HG03354 (cell line): Measurements from ENCODE around the gene SLC22A31.

Experiments used
- ATAC-seq: cut with Tn5 transposase; IDR thresholded peaks from one replicate; pipeline ENCODE4 v1.9.1; 2021; ENCODE audit warnings: mild to moderate bottlenecking; ENCODE audit not compliant: unreplicated experiment, poor library complexity, severe bottlenecking

The SLC22A31 gene

DNA sequence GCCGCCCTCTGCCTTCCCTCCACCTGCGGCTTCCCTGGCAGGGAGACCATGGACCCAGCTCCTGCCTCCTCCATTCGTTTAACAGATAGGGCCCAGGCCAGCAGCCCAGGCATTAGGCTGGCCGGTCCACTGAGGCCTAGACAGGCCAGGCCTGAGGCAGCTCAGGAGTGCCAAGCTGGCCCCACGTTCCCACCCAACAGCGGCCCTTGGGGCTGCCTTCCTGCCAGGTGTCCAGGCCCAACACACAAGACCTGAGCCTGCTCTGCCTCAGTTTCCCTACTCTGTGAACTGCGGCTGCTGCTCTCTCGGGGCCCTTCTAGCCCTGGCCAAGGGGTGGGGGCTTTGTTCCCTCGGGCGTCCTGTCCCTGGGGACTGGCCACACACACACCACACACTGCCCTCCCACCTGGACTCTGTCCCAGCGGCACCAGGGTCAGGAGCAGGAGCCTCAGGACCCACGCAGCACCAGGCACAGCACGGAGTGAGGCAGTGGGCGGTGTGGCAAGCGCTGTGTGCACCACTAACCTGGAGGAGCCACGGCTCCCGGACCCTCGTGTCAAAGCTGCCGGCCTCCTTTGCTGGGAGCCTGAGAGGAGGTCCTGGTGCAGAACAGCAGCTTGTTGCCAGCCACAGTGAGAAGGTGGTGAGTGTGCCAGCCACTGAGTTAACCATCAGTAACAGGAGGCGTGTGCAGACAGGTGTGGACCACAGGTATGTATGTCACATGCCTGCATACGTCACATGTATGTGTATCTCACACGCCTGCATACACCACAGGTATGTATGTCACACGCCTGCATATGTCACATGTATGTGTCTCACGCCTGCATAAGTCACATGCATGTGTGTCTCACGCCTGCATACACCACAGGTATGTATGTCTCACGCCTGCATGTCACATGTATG is 43.3 kb downstream of the SLC22A31 start:
- ATAC-seq: no peak

GRCh38 chr16:89155851-89156739 is 44.2 kb downstream of the SLC22A31 start:
- ATAC-seq: no peak

- no peak for ATAC-seq
These were observed 45.1 kb downstream of the SLC22A31 start for GRCh38 chr16:89155184-89155679.

DNA sequence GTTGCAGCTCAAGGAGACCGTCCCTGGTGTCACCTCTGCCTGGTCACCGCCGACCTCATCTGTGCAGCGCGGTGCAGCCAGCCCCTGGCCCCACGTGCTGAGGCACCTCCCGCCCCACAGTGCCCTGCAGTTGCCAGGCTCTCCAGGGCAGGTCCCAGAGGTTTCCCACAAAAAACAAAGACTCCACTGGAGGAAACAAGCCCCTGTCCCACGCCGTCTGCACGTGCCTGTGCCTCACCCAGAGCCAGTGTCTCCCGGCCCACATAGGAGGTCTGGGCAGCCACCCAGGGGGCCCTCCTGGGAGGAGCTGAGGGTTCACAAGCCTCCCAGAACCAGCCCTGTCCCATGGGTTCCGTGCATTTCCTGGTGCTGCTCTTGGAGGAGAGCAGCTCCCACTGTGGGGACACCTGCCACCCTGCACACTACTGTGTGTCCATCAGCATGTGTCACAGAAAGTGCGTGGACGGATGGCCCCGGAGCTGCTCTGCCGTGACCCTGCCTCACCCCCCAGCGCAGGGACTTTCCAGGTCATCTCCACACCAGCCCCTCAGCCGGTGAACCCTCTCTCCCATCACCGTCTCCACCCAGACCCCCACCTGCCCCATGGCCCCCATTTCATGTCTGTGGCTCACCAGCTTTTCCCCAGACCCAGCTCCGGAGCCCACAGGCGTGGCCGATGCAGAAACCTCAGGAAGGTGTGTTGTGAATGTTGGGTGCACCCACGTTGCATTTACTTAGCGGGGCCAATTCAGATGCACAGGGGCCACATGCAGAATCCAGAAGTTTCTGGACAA is 45.8 kb downstream of the SLC22A31 start:
- no peak for ATAC-seq

- no peak for ATAC-seq
These were observed 46.5 kb downstream of the SLC22A31 start for GRCh38 chr16:89153848-89154271.

DNA sequence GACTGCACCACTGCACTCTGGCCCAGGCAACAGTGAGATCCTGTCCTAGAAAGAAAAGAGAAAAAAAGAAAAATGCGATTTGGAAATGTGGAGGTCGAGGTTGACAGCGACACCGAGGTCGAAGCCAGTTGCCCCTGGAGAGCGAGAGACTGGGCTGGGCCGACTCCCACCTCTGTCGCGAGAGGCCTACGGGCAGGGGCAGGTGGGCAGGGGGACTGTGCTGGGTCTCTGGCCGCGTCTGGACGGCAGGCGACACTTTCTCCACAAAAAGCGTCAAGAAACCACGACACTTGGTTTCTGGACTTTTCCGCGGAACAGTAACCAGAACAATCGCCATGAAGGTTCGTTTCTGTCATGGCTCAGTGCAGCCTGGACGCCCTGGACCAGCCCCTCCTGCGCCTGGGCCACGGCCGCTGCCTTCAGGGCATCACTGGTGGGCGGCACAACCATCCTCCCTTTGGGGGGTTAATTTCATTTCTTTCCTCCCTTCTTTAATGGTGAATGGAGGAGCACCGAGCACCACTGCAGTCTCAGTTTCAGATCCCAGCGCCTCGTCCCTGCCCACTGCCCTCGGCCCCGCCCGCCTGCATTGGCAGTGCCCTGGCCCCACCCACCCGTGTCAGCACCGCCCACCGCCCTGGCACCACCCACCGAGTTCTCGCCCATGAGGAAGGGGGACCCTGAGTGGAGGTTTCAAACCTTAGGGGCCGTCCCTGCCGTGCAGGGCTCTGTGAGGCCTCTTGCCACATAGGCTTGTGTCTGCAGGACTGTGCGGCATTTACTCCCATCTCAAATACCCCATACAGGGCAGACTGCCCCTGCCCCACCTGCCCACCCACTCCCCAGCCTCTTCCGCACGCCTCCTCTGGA is 47.3 kb downstream of the SLC22A31 start:
- no peak for ATAC-seq

- ATAC-seq: no peak
These were observed 49.4 kb downstream of the SLC22A31 start for GRCh38 chr16:89150981-89151380.

DNA sequence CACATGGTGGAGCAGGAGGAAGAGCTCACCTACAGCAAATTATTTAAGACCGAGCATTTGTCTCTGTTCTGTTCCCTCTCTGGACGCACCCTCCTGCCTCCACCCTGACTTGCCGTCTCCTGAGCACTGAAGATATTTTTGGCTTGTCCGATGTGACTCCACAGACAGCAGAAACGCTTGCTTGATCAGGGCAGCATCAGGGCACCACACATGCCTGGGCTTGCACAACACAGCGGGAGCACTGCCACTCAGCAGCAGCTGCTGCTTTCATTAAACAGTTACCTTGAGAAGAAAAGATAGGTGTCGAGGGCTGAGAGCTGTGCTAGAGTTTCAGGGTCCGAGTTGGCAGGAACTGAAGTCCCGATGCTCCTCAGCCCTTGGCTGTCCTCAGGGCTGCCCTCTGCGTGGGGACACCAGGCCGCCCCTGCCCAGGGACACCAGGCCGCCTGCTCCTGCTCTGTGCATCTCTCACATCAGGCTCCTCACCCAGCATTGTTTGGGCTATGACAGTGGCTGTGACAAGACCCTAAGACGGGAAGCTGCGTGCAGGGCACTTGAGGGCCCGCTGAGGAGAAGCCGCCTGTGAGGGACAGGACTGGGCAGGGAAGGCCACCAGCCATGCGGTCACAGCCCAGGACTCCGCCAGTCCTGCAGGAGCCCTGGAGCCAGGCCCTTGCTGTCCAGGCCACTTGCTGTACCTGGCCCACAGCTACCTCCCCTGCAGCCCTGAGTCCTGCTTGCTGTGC is 50.1 kb downstream of the SLC22A31 start:
- no peak for ATAC-seq

DNA sequence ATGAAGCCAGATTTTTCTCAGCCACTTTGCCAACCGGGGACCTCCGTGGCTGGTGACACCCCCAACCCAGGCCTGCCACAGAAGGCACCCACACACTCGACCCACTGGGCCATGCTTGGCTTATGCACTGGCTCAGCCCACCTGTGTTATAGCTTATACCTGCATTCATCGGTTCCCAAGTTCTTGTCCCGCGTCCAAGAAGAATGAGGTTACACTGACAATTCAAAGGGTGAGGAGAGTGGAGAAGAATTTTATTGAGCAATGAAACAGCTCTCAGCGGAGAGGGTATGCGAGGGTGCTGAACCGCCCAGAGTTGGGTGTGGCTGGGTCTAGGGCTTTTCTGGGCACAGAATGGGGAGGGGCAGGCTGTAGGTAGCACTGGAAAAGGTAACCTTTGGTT is 51.0 kb downstream of the SLC22A31 start:
- no peak for ATAC-seq

DNA sequence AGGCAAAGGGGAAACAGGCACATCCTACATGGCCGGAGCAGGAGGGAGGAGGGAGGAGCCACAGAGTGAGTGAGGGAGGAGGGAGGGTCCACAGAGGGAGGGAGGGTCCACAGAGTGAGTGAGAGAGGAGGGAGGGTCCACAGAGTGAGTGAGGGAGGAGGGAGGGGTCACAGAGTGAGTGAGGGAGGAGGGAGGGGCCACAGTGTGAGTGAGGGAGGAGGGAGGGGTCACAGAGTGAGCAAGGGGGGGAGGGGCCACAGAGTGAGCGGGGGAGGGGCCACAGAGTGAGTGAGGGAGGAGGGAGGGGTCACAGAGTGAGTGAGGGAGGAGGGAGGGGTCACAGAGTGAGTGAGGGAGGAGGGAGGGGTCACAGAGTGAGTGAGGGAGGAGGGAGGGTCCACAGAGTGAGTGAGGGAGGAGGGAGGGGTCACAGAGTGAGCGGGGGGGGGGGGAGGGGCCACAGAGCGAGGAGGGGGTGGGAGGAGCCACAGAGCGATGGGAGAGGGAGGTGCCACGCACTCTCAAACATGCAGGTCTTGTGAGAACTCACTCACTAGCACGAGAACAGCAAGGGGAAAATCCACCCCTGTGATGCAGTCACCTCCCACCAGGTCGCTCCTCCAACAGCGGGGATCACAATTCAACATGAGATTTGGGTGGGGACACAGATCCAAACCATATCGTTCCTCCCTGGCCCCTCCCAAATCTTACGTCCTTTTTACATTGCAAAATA is 53.1 kb downstream of the SLC22A31 start:
- ATAC-seq: no peak

DNA sequence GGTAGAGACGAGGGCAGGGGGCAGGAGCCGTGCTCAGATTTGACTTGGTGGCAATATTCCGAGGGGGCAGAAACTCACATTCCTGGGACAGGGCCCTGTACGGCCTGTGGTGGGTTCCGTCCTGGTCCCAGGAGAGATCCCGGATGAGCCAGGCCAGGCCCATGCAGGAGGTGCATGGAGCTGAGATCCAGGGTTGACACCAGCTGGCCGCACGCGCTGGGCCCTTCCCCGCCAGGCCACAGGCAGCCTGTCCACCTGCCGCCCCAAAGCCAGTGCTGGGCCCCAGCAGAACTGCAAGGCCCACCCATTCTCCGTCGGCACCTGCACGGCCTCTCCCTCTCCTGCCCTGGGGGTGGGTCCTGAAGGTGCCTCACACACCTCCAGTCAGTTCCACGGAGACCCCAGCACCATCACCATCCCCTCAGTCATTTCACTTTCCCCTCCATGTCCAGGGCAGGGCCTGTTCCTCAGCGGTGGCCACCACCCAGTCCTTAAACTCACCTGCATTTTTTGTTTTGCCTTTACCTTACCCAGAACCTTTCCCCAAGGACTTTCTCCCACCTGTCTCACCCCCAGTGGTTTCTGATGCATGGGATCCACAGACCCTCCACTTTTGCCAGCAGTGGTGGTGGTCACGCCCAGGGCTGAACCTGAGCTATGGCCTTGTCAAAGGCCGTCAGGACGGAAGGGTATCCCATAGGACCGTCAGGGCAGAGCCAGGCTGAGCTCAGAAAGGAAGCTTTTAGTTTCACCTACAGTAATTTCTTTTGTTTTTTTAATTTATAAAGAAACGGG is 53.9 kb downstream of the SLC22A31 start:
- no peak for ATAC-seq
